ENCODE measurements around the gene ALDH1L2.
A peak's percentile ranks its signal among the peaks of the same experiment; 100 is the strongest.

Gene ALDH1L2

DNA sequence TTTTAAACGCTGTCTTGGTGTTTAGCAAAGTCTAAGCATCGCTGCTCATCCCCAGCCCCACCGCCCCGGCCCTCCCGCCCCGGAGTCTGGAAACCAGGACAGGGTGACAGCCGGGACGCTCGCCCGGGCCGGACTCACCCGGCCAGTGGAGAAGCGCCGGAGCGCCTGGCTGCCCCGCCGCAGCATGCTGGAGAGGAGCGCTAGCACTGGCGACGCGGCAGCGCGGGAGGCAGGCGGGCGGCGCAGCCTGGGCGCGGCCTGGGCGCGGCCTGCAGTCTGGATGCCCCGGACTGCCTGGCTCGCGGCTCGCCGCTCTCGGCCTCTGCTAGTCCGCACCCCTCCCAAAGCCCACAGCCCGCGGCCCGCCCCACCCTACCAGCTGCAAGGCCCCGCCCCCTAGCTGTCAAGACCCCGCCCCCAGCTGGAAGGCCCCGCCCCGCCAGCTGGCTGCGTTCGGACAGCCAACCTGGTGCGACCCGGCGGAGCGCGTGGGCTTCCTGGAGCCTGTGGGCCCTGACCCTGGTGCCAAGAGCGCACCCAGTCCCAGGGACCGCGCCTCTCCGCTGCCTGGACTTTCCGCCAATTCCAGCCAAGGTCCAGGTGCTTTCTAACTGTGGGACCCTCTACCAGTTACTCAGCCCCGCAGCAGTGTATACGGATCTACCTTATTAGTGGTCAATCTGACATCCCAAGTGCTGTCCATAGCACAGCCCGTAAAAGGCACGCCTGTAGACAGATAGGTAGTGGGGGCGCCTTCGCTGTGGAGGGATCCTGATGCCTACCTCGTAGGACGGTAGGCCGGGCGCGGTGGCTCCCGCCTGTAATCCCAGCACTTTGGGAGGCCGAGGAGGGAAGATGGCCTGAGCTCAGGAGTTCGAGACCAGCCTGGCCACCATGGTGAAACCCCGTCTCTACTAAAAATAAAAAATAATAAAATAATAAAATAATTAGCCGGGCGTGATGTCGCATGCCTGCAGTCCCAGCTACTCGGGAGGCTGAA is at the start of gene ALDH1L2:
Gene ALDH1L2, minus strand, starts transcription at position 208 of the 1,000 bp plus-strand sequence. Its CDS starts 22 bp downstream, at position 186.
- TF ChIP-seq SP1 (IDR thresholded peaks at IDR 0.05), result no peak
- TF ChIP-seq LEF1 (IDR thresholded peaks at IDR 0.05; ENCODE audit: borderline replicate concordance), result no peak
- no peak for TF ChIP-seq CTBP1 (IDR thresholded peaks at IDR 0.05; ENCODE audit: borderline replicate concordance)
- no peak for TF ChIP-seq BHLHE40 (IDR thresholded peaks at IDR 0.05; ENCODE audit: borderline replicate concordance)
- no peak for TF ChIP-seq FOXK2 (IDR thresholded peaks at IDR 0.05)
- TF ChIP-seq, protein P1, sequence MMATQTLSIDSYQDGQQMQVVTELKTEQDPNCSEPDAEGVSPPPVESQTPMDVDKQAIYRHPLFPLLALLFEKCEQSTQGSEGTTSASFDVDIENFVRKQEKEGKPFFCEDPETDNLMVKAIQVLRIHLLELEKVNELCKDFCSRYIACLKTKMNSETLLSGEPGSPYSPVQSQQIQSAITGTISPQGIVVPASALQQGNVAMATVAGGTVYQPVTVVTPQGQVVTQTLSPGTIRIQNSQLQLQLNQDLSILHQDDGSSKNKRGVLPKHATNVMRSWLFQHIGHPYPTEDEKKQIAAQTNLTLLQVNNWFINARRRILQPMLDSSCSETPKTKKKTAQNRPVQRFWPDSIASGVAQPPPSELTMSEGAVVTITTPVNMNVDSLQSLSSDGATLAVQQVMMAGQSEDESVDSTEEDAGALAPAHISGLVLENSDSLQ (IDR thresholded peaks at IDR 0.05), result no peak
- TF ChIP-seq NFRKB (IDR thresholded peaks at IDR 0.05), result no peak
- no peak for TF ChIP-seq HDGF (IDR thresholded peaks at IDR 0.05; ENCODE audit: borderline replicate concordance)
- DNase-seq (ENCODE audit: extremely low spot score), result peak; percentile 85
- POLR2A ChIA-PET, result interaction anchor here (0.9 kb wide), 1 partner anchor 22 kb away, joined by 4 read pairs; no protein-coding TSS in a partner anchor
- CTCF ChIA-PET, result interaction anchor here (0.6 kb wide), 1 partner anchor 1067 kb away, joined by 4 read pairs; no protein-coding TSS in a partner anchor

GRCh38 chr12:105120551-105120950 is 36.3 kb upstream of the ALDH1L2 start:
- no peak for DNase-seq (ENCODE audit: extremely low spot score)
- TF ChIP-seq FOXA1 (IDR thresholded peaks at IDR 0.05), result no peak
- no peak for TF ChIP-seq SUZ12 (IDR thresholded peaks at IDR 0.05)
- TF ChIP-seq L3MBTL2 (conservative IDR thresholded peaks at IDR 0.05), result no peak
- TF ChIP-seq ZNF384 (IDR thresholded peaks at IDR 0.05), result no peak
- TF ChIP-seq BHLHE40 (IDR thresholded peaks at IDR 0.05; ENCODE audit: borderline replicate concordance), result no peak
- CTCF ChIA-PET, result no interaction called here
- POLR2A ChIA-PET, result no interaction called here

DNA sequence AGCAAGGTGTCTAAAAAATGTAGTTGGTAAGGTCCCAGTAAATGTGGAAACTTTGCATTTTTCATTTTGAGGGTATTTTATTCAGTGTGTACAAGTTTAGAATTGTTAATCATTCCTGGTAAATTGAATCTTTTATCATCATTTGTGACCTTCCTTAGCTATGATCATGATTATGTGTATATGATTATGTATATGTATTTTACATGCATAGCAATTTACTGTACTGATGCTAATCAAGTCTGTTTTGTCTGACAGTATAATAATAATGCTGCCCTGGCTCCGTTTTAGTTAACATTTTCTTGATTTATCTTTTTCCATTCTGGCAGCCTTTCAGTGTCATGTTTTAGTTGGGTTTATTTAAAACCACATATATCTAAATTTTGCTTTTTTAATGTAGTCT is 32.7 kb upstream of the ALDH1L2 start:
- CTCF ChIA-PET, result no interaction called here
- no peak for DNase-seq (ENCODE audit: extremely low spot score)
- POLR2A ChIA-PET, result interaction anchor here (1.2 to 1.9 kb wide), 2 partner anchors 8 to 9 kb away, joined by 4 to 7 read pairs; partner anchors contain the start of gene WASHC4
- TF ChIP-seq ZNF384 (IDR thresholded peaks at IDR 0.05) (no peak), L3MBTL2 (conservative IDR thresholded peaks at IDR 0.05) (no peak), NFRKB (IDR thresholded peaks at IDR 0.05) (no peak), FOXA1 (IDR thresholded peaks at IDR 0.05) (no peak), TARDBP (IDR thresholded peaks at IDR 0.05) (no peak), BHLHE40 (IDR thresholded peaks at IDR 0.05; ENCODE audit: borderline replicate concordance) (no peak), SP1 (IDR thresholded peaks at IDR 0.05) (no peak), FOXM1 (IDR thresholded peaks at IDR 0.05; ENCODE audit: borderline replicate concordance) (no peak)
- TF ChIP-seq, protein P1 (IDR thresholded peaks at IDR 0.05), result no peak

DNA sequence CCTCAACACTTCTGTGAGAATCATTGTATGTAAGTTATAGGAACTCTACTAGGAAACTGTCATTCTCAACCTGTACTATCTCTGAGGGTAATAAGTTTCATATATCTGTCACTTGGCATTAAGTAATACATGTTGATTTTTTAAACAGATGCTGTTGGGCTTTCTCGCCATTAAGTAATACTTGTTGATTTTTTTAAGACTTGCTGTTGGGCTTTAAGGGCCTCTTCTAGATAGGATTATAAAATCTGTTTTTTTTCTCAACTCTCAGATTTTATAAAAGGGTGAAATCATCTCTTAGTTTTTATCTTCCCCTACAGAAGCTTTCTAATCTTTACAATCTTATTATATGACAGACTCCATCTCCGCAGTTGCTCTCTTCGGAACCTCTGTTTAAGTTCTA is 28.8 kb upstream of the ALDH1L2 start:
- CTCF ChIA-PET, result no interaction called here
- no peak for DNase-seq (ENCODE audit: extremely low spot score)
- POLR2A ChIA-PET, result no interaction called here
- TF ChIP-seq LEF1 (IDR thresholded peaks at IDR 0.05; ENCODE audit: borderline replicate concordance), result no peak
- no peak for TF ChIP-seq FOXA1 (IDR thresholded peaks at IDR 0.05)
- TF ChIP-seq ZNF384 (IDR thresholded peaks at IDR 0.05), result no peak
- TF ChIP-seq HDGF (IDR thresholded peaks at IDR 0.05; ENCODE audit: borderline replicate concordance), result no peak
- TF ChIP-seq TARDBP (IDR thresholded peaks at IDR 0.05), result no peak
- TF ChIP-seq, protein P1 (IDR thresholded peaks at IDR 0.05), result peak; percentile 31; the same call in 1 of the 2 replicates
- TF ChIP-seq SUZ12 (IDR thresholded peaks at IDR 0.05), result no peak
- no peak for TF ChIP-seq ARNT (IDR thresholded peaks at IDR 0.05)

DNA sequence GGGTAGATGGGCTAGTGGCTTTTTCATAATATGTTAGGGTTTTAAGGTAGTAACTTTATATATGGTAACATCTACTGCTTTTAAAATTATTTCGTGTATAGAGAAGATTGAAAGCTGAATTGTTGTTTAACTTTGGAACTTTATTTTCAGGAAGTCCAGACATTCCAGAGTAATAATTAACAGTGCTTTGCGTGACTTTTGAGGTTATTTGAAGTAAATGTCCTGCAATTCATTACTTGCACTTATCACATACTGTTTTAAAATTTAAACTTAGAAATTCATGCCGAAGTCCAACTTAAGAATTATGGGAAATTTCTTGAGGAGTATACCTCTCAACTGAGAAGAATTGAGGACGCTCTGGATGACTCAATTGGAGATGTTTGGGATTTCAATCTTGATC is 26.6 kb upstream of the ALDH1L2 start:
- ChIA-PET CTCF (no interaction called here), POLR2A (no interaction called here)
- DNase-seq (ENCODE audit: extremely low spot score), result no peak
- no peak for TF ChIP-seq FOXK2 (IDR thresholded peaks at IDR 0.05)
- TF ChIP-seq TARDBP (IDR thresholded peaks at IDR 0.05), result no peak
- TF ChIP-seq FOXM1 (IDR thresholded peaks at IDR 0.05; ENCODE audit: borderline replicate concordance), result no peak
- TF ChIP-seq ARNT (IDR thresholded peaks at IDR 0.05), result no peak
- TF ChIP-seq L3MBTL2 (conservative IDR thresholded peaks at IDR 0.05), result no peak
- TF ChIP-seq ELF4 (IDR thresholded peaks at IDR 0.05), result no peak
- TF ChIP-seq HDGF (IDR thresholded peaks at IDR 0.05; ENCODE audit: borderline replicate concordance), result no peak
- TF ChIP-seq FOXA1 (IDR thresholded peaks at IDR 0.05), result no peak
- no peak for TF ChIP-seq SP1 (IDR thresholded peaks at IDR 0.05)
- no peak for TF ChIP-seq SUZ12 (IDR thresholded peaks at IDR 0.05)
- TF ChIP-seq CTBP1 (IDR thresholded peaks at IDR 0.05; ENCODE audit: borderline replicate concordance), result no peak
- TF ChIP-seq LEF1 (IDR thresholded peaks at IDR 0.05; ENCODE audit: borderline replicate concordance), result no peak
- no peak for TF ChIP-seq NFRKB (IDR thresholded peaks at IDR 0.05)
- no peak for TF ChIP-seq ZNF384 (IDR thresholded peaks at IDR 0.05)

DNA sequence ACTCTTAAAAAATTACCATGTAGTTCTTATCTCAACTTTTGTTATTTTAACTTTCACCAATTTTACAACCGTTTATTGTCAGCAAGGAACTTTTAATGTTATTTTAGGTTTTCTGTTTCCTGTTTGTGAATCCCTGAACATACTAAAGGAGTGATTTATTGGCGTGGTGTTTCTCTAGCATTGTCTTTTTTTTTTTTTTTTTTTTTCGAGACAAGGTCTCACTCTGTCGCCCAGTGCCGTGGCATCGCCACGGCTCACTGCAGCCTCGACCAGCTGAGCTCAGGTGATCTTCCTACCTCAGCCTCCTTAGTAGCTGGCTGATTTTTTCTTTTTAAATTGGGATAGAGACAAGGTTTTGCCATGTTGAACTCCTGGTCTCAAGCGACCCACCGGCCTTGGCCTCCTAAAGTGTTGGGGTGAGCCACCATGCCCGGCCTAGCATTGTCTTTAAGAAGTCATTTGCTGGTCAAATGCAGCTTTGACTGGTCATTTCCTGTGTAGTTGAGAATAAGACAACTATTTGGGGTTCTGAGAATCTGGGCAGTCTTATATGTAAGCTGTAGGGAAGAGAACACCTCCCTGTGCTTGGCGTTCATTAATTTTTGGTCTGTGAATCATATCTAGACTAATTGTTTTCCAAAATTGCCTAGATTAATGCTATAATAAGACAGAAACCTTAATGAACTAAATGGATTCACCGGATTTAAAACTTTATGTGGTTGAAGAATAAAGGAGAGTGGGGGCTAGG is 25.4 kb upstream of the ALDH1L2 start:
- no peak for TF ChIP-seq FOXA1 (IDR thresholded peaks at IDR 0.05)
- TF ChIP-seq, protein P1 (IDR thresholded peaks at IDR 0.05), result peak; percentile 71
- peak; percentile 90 for TF ChIP-seq ZNF384 (IDR thresholded peaks at IDR 0.05)
- no peak for TF ChIP-seq BHLHE40 (IDR thresholded peaks at IDR 0.05; ENCODE audit: borderline replicate concordance)
- ChIA-PET POLR2A (interaction anchor here (1.1 kb wide), 1 partner anchor 8 kb away, joined by 4 read pairs; no protein-coding TSS in a partner anchor), CTCF (no interaction called here)
- DNase-seq (ENCODE audit: extremely low spot score), result no peak

Measured in HEK293T (cell line).